Hepatocyte (in vitro differentiated cells): Measurements from ENCODE around the gene APBB2. TPM values are rescaled to one million over a fixed set of nuclear protein-coding genes. Genes with fewer than 3 reads are reported as not detected.

Source experiments
- DNase-seq: peaks from one replicate; pipeline ENCODE4 v3.0.0-alpha.2; 2016; ENCODE audit warnings: low spot score
- H2AFZ ChIP-seq: fragments of 200-600 bp; sonication (generic); 2 replicates; pipeline ENCODE4 v1.6.0; 2016; ENCODE audit warnings: antibody characterized with exemption, mild to moderate bottlenecking
- H3K27ac ChIP-seq: fragments of 200-600 bp; sonication (generic); 2 replicates; pipeline ENCODE4 v1.5.1; 2016; ENCODE audit warnings: mild to moderate bottlenecking
- H3K27me3 ChIP-seq: fragments of 200-600 bp; sonication (generic); 2 replicates; pipeline ENCODE4 v1.6.1; 2016
- H3K36me3 ChIP-seq: fragments of 200-600 bp; sonication (generic); replicated peaks from 2 replicates; pipeline ENCODE4 v1.5.1; 2016; ENCODE audit warnings: low read depth; ENCODE audit not compliant: insufficient read depth
- H3K4me1 ChIP-seq: fragments of 200-600 bp; sonication (generic); 2 replicates; pipeline ENCODE4 v1.5.1; 2016; ENCODE audit warnings: mild to moderate bottlenecking, moderate library complexity; ENCODE audit not compliant: insufficient read depth
- H3K4me2 ChIP-seq: fragments of 200-600 bp; sonication (generic); 2 replicates; pipeline ENCODE4 v1.6.0; 2016
- H3K4me3 ChIP-seq: fragments of 200-600 bp; sonication (generic); 2 replicates; pipeline ENCODE4 v1.5.1; 2016; ENCODE audit warnings: mild to moderate bottlenecking
- H3K79me2 ChIP-seq: fragments of 200-600 bp; sonication (generic); 2 replicates; pipeline ENCODE4 v1.6.0; 2017; ENCODE audit warnings: mild to moderate bottlenecking
- H3K9me2 ChIP-seq: fragments of 200-600 bp; sonication (generic); replicated peaks from 2 replicates; pipeline ENCODE4 v1.6.0; 2017; ENCODE audit warnings: mild to moderate bottlenecking; ENCODE audit not compliant: insufficient read depth
- H3K9me3 ChIP-seq: fragments of 200-600 bp; sonication (generic); 2 replicates; pipeline ENCODE4 v1.5.1; 2016; ENCODE audit warnings: low read depth, mild to moderate bottlenecking
- H4K20me1 ChIP-seq: fragments of 200-600 bp; sonication (generic); 2 replicates; pipeline ENCODE4 v1.6.0; 2016; ENCODE audit warnings: mild to moderate bottlenecking; ENCODE audit not compliant: insufficient read depth, poor library complexity, severe bottlenecking
- EZH2 ChIP-seq: fragments of 200-600 bp; sonication (generic); IDR thresholded peaks from 2 replicates; pipeline ENCODE4 v1.6.1; 2016; ENCODE audit warnings: antibody characterized with exemption, mild to moderate bottlenecking, borderline replicate concordance
- EZH2phosphoT487 ChIP-seq: fragments of 200-600 bp; sonication (generic); IDR thresholded peaks from one replicate; pipeline ENCODE4 v1.6.1; 2018; ENCODE audit warnings: antibody characterized with exemption, mild to moderate bottlenecking, low read depth, moderate library complexity; ENCODE audit not compliant: unreplicated experiment, severe bottlenecking
- WGBS: methylation state at CpG from one replicate; pipeline ENCODE4 v1.1.6; 2016; ENCODE audit warnings: low lambda C conversion rate; ENCODE audit errors: missing lambda C conversion rate; 5-methylcytosine and 5-hydroxymethylcytosine counted together
- polyA plus RNA-seq: library from polyadenylated mRNA; unstranded; fragments of >200 nt; fragmentation: Nextera tagmentation; extraction: Ambion mirVana; gene quantifications from 2 replicates; pipeline ENCODE4 v1.2.1, GENCODE V29; 2016
- total RNA-seq: library from RNA; depleted of rRNA; stranded (reverse); fragments of >200 nt; gene quantifications from 2 replicates; pipeline ENCODE4 v1.2.3, GENCODE V29; 2014
- TF ChIP-seq, protein P1 (sequence below): fragments of 200-600 bp; sonication (generic); IDR thresholded peaks from 2 replicates; pipeline ENCODE4 v1.5.1; 2016; ENCODE audit warnings: antibody characterized with exemption, mild to moderate bottlenecking; ENCODE audit not compliant: poor library complexity

Gene APBB2
- total and polyA plus RNA-seq, 2 experiments from 2014 or later = 23.4 to 47.5 TPM

DNA sequence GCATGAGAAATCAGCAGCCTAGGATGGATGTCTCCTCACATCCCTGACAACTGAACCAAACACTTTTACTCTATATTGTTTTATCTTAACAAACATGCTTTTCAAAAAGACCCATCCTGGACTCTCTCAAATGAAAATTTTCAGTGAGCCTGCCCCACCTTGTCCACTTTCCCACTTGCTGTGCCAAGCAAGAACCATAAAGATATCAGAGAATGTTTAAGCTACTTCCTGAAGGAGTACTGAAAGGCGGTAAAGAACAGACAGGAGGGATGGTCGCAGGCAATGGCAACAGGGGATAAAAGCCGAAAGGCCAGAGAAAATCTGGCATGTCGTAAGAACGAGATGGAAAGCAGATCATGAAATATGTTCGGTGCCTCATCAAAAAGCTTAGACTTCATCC lies 10.5 kb downstream of the APBB2 start:
- peaks cover 15% of the 10 kb centered on the region for H3K4me1 ChIP-seq
- WGBS = 84% methylated on average over 6 of the region's 6 CpGs
- no peak overlapping the region for H3K27ac ChIP-seq
- peaks cover 22% of the 10 kb centered on the region for H4K20me1 ChIP-seq
- no peaks in the 10 kb centered on the region for H3K27me3 ChIP-seq
- no peak overlapping the region for H3K4me3 ChIP-seq
- H3K79me2 ChIP-seq = peaks cover 100% of the 10 kb centered on the region
- H3K9me2 ChIP-seq = no peaks in the 10 kb centered on the region
- DNase-seq = no peak
- TF ChIP-seq EZH2 (no peak), EZH2phosphoT487 (no peak)
- TF ChIP-seq, protein P1, sequence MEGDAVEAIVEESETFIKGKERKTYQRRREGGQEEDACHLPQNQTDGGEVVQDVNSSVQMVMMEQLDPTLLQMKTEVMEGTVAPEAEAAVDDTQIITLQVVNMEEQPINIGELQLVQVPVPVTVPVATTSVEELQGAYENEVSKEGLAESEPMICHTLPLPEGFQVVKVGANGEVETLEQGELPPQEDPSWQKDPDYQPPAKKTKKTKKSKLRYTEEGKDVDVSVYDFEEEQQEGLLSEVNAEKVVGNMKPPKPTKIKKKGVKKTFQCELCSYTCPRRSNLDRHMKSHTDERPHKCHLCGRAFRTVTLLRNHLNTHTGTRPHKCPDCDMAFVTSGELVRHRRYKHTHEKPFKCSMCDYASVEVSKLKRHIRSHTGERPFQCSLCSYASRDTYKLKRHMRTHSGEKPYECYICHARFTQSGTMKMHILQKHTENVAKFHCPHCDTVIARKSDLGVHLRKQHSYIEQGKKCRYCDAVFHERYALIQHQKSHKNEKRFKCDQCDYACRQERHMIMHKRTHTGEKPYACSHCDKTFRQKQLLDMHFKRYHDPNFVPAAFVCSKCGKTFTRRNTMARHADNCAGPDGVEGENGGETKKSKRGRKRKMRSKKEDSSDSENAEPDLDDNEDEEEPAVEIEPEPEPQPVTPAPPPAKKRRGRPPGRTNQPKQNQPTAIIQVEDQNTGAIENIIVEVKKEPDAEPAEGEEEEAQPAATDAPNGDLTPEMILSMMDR = no peak
- H2AFZ ChIP-seq = no peak overlapping the region
- peak overlapping the region; percentile 14 for H3K4me2 ChIP-seq
- no peaks in the 10 kb centered on the region for H3K36me3 ChIP-seq
- H3K9me3 ChIP-seq = no peaks in the 10 kb centered on the region

DNA sequence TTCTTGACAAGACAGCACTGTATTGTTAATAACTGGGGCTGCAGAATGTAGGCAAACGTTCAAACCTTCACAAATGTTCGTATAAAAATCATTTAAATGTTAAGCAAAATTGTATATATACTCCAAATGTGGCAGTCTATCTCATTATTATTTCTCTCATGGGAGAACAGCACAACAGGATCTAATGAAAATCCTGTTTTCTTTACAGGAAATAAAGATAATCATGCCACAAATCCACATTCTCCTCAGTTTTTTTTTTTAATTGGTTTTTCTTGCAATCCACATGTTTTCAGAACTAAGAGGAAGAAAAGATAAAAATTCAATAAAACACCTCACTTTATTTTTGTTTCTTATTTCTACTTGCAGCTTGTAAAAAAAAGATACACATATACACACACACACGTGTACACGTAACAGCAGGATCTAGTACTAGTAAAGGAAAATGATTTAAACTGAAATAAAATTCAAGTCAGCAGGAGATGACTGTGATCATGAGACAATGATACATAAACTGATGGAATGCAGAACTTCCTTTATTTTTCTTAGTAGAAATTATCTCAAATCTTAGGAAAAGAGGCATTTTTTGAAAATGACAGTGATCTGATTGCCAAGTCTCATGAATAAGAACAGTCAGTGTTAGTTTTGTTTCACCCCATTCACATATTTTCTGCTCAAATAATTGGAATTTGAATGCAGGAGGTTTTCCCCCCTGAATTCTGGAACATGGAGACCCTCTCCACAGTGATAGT lies 11.3 kb downstream of the APBB2 start:
- Histone ChIP-seq H3K79me2 (peaks cover 100% of the 10 kb centered on the region), H3K4me2 (no peak overlapping the region), H3K4me3 (no peak overlapping the region), H3K9me3 (no peaks in the 10 kb centered on the region), H3K36me3 (no peaks in the 10 kb centered on the region), H3K27me3 (no peaks in the 10 kb centered on the region), H3K27ac (no peak overlapping the region), H2AFZ (no peak overlapping the region), H3K4me1 (peaks cover 15% of the 10 kb centered on the region), H4K20me1 (peaks cover 22% of the 10 kb centered on the region), H3K9me2 (no peaks in the 10 kb centered on the region)
- WGBS = 86% methylated on average over 4 of the region's 4 CpGs
- TF ChIP-seq, protein P1 = no peak
- no peak for TF ChIP-seq EZH2
- no peak for TF ChIP-seq EZH2phosphoT487
- DNase-seq = no peak

DNA sequence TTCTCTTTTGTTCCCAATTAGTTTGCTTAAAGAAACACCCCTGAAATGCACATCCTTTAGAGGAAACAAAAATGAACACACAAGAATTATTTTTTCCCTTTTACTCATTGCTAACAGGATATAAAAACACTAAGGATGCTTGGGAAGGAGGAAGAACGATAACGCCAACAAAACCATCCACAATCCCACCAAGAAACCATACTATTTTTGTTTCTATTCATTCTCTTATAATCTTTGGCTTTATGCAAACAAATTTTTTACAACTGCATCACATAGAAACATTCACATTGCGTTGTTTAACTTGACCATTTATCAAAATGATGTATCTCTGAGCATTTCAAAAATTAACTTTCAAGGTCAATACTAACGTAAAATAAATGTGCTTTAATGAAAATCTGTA lies 12.0 kb downstream of the APBB2 start:
- Histone ChIP-seq H3K36me3 (no peaks in the 10 kb centered on the region), H3K9me2 (no peaks in the 10 kb centered on the region), H3K27me3 (no peaks in the 10 kb centered on the region), H3K4me1 (peaks cover 15% of the 10 kb centered on the region), H3K79me2 (peaks cover 100% of the 10 kb centered on the region), H4K20me1 (peaks cover 22% of the 10 kb centered on the region), H2AFZ (no peak overlapping the region), H3K4me2 (no peak overlapping the region), H3K4me3 (no peak overlapping the region), H3K27ac (no peak overlapping the region), H3K9me3 (no peaks in the 10 kb centered on the region)
- no peak for TF ChIP-seq EZH2phosphoT487
- TF ChIP-seq EZH2 = no peak
- TF ChIP-seq, protein P1 = no peak
- 89% methylated on average over 4 of the region's 4 CpGs for WGBS
- no peak for DNase-seq
